Muscle layer of colon (tissue), 2 donors: ENCODE data around the gene CLIP3.
A peak's percentile ranks its signal among the peaks of the same experiment; 100 is the strongest.
"Not testable (repeated sequence)": the region's sequence is repeated elsewhere in the genome, so short reads cannot be mapped to it uniquely, and the experiment has no call there.

Experiments
- H3K27ac ChIP-seq: one replicate; pipeline ENCODE4 v1.7.0; 2013; ENCODE audit warnings: low read depth, mild to moderate bottlenecking, low read length, moderate library complexity
- H3K27me3 ChIP-seq, 2 donors: one replicate each; pipeline ENCODE4 v1.7.0; 2013; ENCODE audit warnings: low read length in 2 of 2, mild to moderate bottlenecking in 2 of 2; ENCODE audit not compliant: insufficient read depth in 2 of 2, control insufficient read depth in 1 of 2
- H3K36me3 ChIP-seq: one replicate; pipeline ENCODE4 v1.7.0; 2013; ENCODE audit warnings: mild to moderate bottlenecking, low read length; ENCODE audit not compliant: insufficient read depth
- H3K4me1 ChIP-seq: one replicate; pipeline ENCODE4 v1.7.0; 2013; ENCODE audit warnings: mild to moderate bottlenecking, low read length; ENCODE audit not compliant: insufficient read depth
- H3K4me3 ChIP-seq, 2 donors: one replicate each; pipeline ENCODE4 v1.7.0; 2013; ENCODE audit warnings: low read length in 2 of 2, low read depth in 1 of 2, mild to moderate bottlenecking in 1 of 2, moderate library complexity in 1 of 2
- H3K9ac ChIP-seq: one replicate; pipeline ENCODE4 v1.7.0; 2013; ENCODE audit warnings: low read length
- H3K9me3 ChIP-seq: one replicate; pipeline ENCODE4 v1.7.0; 2013; ENCODE audit warnings: mild to moderate bottlenecking, low read length
- donor health status: abdominal sarcoma.
- donor health status: Adenocarcinoma of cecum.

Gene CLIP3

GRCh38 chr19:35986664-35987570, 45.8 kb downstream of the CLIP3 start:
- peaks cover 8 to 21% of the 10 kb centered on the region in 2 donors for H3K27me3 ChIP-seq
- peak overlapping the region in 1 of 2 donors; percentile 11 for H3K4me3 ChIP-seq
- H3K27ac ChIP-seq = no peak overlapping the region
- no peaks in the 10 kb centered on the region for H3K36me3 ChIP-seq
- no peaks in the 10 kb centered on the region for H3K9me3 ChIP-seq
- no peak overlapping the region for H3K9ac ChIP-seq
- no peaks in the 10 kb centered on the region for H3K4me1 ChIP-seq

- H3K9ac ChIP-seq = no peak overlapping the region
- no peak overlapping the region for H3K27ac ChIP-seq
- no peaks in the 10 kb centered on the region for H3K9me3 ChIP-seq
- H3K4me1 ChIP-seq = no peaks in the 10 kb centered on the region
- peaks cover 8 to 21% of the 10 kb centered on the region in 2 donors for H3K27me3 ChIP-seq
- H3K4me3 ChIP-seq = no peak overlapping the region
- H3K36me3 ChIP-seq = no peaks in the 10 kb centered on the region
These were observed 46.6 kb downstream of the CLIP3 start for GRCh38 chr19:35986111-35986510.

GRCh38 chr19:35983177-35983576, 49.5 kb downstream of the CLIP3 start:
- Histone ChIP-seq H3K9ac (no peak overlapping the region), H3K4me1 (no peaks in the 10 kb centered on the region), H3K27me3 (peaks cover 8 to 21% of the 10 kb centered on the region in 2 donors), H3K36me3 (no peaks in the 10 kb centered on the region), H3K9me3 (no peaks in the 10 kb centered on the region), H3K4me3 (no peak overlapping the region), H3K27ac (no peak overlapping the region)

- not testable (repeated sequence) for H3K4me3 ChIP-seq, H3K9me3 ChIP-seq, H3K4me1 ChIP-seq, H3K36me3 ChIP-seq, H3K27me3 ChIP-seq, H3K9ac ChIP-seq, H3K27ac ChIP-seq
These were observed 51.7 kb downstream of the CLIP3 start for GRCh38 chr19:35980997-35981396.

GRCh38 chr19:35978832-35979365, 53.8 kb downstream of the CLIP3 start:
- Histone ChIP-seq H3K9me3 (no peaks in the 10 kb centered on the region), H3K27me3 (no peaks in the 10 kb centered on the region)

GRCh38 chr19:35978271-35978670, 54.4 kb downstream of the CLIP3 start:
- no peak overlapping the region for H3K4me3 ChIP-seq
- H3K27ac ChIP-seq = no peak overlapping the region
- H3K9me3 ChIP-seq = no peaks in the 10 kb centered on the region
- H3K9ac ChIP-seq = no peak overlapping the region
- H3K36me3 ChIP-seq = no peaks in the 10 kb centered on the region
- no peaks in the 10 kb centered on the region for H3K27me3 ChIP-seq
- no peaks in the 10 kb centered on the region for H3K4me1 ChIP-seq

More at GRCh38 chr19:35978832-35979365, 53.8 kb downstream of the CLIP3 start:
- no peak overlapping the region for H3K4me3 ChIP-seq
- H3K36me3 ChIP-seq = no peaks in the 10 kb centered on the region
- no peaks in the 10 kb centered on the region for H3K4me1 ChIP-seq
- no peak overlapping the region for H3K27ac ChIP-seq
- H3K9ac ChIP-seq = no peak overlapping the region

GRCh38 chr19:35977446-35978222, 55.0 kb downstream of the CLIP3 start:
- Histone ChIP-seq H3K36me3 (no peaks in the 10 kb centered on the region), H3K4me3 (no peak overlapping the region), H3K27me3 (no peaks in the 10 kb centered on the region), H3K9ac (no peak overlapping the region), H3K27ac (no peak overlapping the region), H3K4me1 (no peaks in the 10 kb centered on the region), H3K9me3 (no peaks in the 10 kb centered on the region)

GRCh38 chr19:35975608-35976214, 57.0 kb downstream of the CLIP3 start:
- Histone ChIP-seq H3K4me3 (no peak overlapping the region), H3K9ac (no peak overlapping the region), H3K27ac (no peak overlapping the region), H3K36me3 (no peaks in the 10 kb centered on the region), H3K9me3 (no peaks in the 10 kb centered on the region), H3K27me3 (no peaks in the 10 kb centered on the region), H3K4me1 (no peaks in the 10 kb centered on the region)

GRCh38 chr19:35973487-35973886, 59.2 kb downstream of the CLIP3 start:
- Histone ChIP-seq H3K27ac (no peak overlapping the region), H3K9me3 (no peaks in the 10 kb centered on the region), H3K36me3 (no peaks in the 10 kb centered on the region), H3K27me3 (no peaks in the 10 kb centered on the region), H3K9ac (no peak overlapping the region), H3K4me3 (no peak overlapping the region), H3K4me1 (no peaks in the 10 kb centered on the region)

GRCh38 chr19:35966771-35967170, 65.9 kb downstream of the CLIP3 start:
- no peak overlapping the region for H3K27ac ChIP-seq

More at GRCh38 chr19:35966771-35967170, 65.9 kb downstream of the CLIP3 start:
- Histone ChIP-seq H3K9me3 (no peaks in the 10 kb centered on the region), H3K9ac (no peak overlapping the region), H3K27me3 (no peaks in the 10 kb centered on the region), H3K4me1 (no peaks in the 10 kb centered on the region), H3K36me3 (no peaks in the 10 kb centered on the region), H3K4me3 (no peak overlapping the region)
